Hepatic stellate cell (primary cell): ENCODE data around the gene DPEP2.
"Not testable (repeated sequence)": the region's sequence is repeated elsewhere in the genome, so short reads cannot be mapped to it uniquely, and the experiment has no call there.

Experiments
- DNase-seq: peaks from one replicate; pipeline ENCODE4 v3.0.0; 2011; ENCODE audit warnings: low spot score

The DPEP2 gene

DNA sequence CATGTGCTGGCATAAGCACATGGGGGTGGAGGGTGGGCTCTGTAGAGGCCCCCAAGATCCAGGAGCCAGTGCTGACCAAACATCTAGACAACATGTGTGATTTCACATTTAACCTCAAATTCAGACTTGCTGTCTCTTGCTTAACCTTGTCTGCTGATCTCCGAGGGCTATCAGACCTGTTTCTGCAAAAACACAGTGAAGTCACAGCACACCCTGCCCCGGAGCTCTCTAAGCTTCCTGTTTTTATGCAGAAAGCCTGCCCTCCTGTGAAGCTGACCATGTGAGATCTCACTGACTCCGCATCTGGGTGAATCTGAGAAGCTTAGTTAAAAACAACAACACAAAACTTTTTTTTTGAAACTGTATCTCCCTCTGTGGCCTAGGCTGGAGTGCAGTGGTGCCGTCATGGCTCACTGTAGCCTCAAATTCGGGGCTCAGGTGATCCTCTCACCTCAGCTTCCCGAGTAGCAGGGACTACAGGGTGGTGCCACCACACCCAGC is 6.6 kb upstream of the DPEP2 start:
- no peak for DNase-seq

GRCh38 chr16:68005211-68005610 is 5.9 kb upstream of the DPEP2 start:
- DNase-seq, result no peak

- DNase-seq, result peak; percentile 77
Measured at GRCh38 chr16:68003031-68003430, 3.7 kb upstream of the DPEP2 start.

GRCh38 chr16:68000450-68000849 is 1.2 kb upstream of the DPEP2 start:
- DNase-seq, result no peak

GRCh38 chr16:67999985-68000384 is 701 bp upstream of the DPEP2 start:
- DNase-seq, result no peak

- not testable (repeated sequence) for DNase-seq
Measured at GRCh38 chr16:67998231-67998778, 979 bp downstream of the DPEP2 start.

DNA sequence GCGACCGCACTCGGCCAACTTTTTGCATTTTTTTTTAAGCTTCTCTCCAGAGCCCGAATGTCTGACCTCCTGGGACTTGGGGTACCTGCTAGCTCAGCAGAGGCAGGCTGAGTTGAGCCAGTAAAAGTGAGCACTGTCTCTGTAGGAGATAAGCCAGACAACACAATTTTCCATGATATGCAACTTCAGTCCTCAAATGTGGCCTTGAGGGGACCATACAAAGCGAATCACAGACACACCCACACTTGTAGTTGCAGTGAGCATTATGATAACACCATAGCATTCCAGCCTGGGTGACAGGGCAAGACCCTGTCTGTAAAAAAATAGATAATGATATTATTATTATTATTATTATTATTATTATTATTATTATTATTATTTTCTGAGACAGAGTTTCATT is 2.6 kb downstream of the DPEP2 start:
- DNase-seq, result no peak

GRCh38 chr16:67995423-67995822 is 3.9 kb downstream of the DPEP2 start:
- no peak for DNase-seq

GRCh38 chr16:67994040-67994408 is 5.3 kb downstream of the DPEP2 start:
- not testable (repeated sequence) for DNase-seq

GRCh38 chr16:67993207-67994039 is 5.9 kb downstream of the DPEP2 start:
- DNase-seq, result peak; percentile 84

GRCh38 chr16:67992661-67993206 is 6.5 kb downstream of the DPEP2 start:
- no peak for DNase-seq

DNA sequence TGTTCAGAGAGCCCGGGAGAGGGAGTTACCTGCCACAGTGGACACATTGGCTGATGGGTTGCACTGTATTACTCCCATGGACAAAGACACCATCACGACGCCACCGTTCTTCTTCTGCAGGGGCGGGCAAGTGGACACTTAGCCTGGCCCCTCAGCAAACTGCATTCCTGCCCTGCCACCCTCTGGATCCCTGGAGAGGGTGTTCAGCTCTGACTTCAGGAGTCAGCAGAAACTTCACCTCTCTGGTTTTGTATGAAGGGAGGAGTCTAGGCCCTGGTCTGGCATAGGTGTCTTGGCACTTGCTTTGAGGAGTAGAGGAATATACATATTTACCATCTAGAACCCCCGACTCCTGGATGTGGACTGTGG is 9.3 kb downstream of the DPEP2 start:
- no peak for DNase-seq

GRCh38 chr16:67989322-67990017 is 9.8 kb downstream of the DPEP2 start:
- DNase-seq, result no peak

DNA sequence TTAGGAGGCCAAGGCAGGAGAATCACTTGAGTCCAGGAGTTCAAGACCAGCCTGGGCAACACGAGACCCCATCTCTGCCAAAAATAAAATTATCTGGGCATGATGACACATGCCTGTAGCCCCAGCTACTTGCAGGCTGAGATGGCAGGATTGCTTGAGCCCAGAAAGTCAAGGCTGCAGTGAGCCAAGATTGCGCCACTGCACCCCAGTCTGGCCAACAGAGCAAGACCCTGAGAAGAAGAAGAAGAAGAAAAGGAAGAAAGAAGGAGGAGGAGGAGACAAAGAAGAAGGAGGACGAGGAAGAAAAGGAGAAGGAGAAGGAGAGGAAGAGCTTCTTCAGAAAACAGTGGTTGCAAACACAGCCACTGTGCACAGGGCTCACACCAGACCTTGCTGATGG is 10.6 kb downstream of the DPEP2 start:
- DNase-seq, result no peak

- DNase-seq, result no peak
Measured at GRCh38 chr16:67987460-67988160, 11.7 kb downstream of the DPEP2 start.

- DNase-seq, result no peak
Measured at GRCh38 chr16:67986949-67987348, 12.3 kb downstream of the DPEP2 start.

- DNase-seq, result no peak
Measured at GRCh38 chr16:67982011-67982696, 17.1 kb downstream of the DPEP2 start.

GRCh38 chr16:67979955-67980678 is 19.2 kb downstream of the DPEP2 start, which contains the start of gene DPEP3:
TSS of gene DPEP3 (minus strand) at chr16:67980499. CDS start at chr16:67980380, 119 bp downstream.
- DNase-seq, result no peak

DNA sequence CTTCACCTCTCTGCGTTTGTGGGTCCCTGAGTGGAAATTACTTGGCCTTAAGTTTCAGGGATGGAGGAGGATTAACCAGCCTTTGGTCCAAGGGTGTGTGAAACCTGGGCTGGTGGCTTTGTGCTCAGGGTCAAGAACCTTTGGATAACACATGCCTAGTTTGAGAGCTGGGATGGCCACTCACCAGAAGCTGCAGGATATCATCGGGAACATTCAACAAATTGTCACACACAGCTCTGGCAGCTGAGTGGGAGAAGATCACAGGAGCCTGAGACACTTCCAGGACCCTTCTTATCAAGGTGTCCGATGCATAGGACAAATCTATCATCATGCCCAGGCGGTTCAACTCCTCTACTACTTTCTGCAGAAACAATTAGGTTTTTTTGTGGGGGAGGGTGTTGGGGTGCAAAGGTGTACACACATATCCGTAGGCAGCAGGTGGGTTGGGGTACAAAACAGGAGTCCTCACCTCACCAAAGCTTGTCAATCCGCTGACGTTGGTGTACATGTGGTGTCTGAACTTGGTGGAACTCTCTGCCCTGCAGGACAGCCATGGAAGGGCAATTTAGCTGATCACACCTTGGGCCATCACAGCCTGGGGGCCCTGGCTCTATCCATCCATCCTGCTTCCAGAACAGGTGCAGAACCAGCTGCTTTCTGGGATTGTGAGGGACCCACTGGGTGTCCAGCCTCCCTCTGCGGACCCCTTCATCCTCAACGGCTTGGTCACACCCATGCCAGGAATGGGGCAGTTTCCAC is 21.6 kb downstream of the DPEP2 start:
- DNase-seq, result no peak

GRCh38 chr16:67977005-67977404 is 22.3 kb downstream of the DPEP2 start:
- DNase-seq, result no peak
